Parathyroid adenoma (tissue), 2 donors: ENCODE measurements around the gene PSMC1.
"Not testable (repeated sequence)": the region's sequence is repeated elsewhere in the genome, so short reads cannot be mapped to it uniquely, and the experiment has no call there.

Experiments
- H2AFZ ChIP-seq: fragments of 300-600 bp; sonication (generic); one replicate; pipeline ENCODE4 v1.7.0; 2017; ENCODE audit warnings: antibody characterized with exemption, mild to moderate bottlenecking
- H3K27ac ChIP-seq: fragments of 300-600 bp; sonication (generic); one replicate; pipeline ENCODE4 v1.7.0; 2017
- H3K27me3 ChIP-seq: fragments of 300-600 bp; sonication (generic); one replicate; pipeline ENCODE4 v1.7.0; 2017; ENCODE audit warnings: low read length; ENCODE audit not compliant: control insufficient read depth, insufficient read depth
- H3K36me3 ChIP-seq: fragments of 300-600 bp; sonication (generic); one replicate; pipeline ENCODE4 v1.7.0; 2017; ENCODE audit warnings: low read length; ENCODE audit not compliant: control insufficient read depth, insufficient read depth
- H3K4me1 ChIP-seq: fragments of 300-600 bp; sonication (generic); one replicate; pipeline ENCODE4 v1.7.0; 2017; ENCODE audit warnings: control low read depth
- H3K4me2 ChIP-seq: fragments of 300-600 bp; sonication (generic); one replicate; pipeline ENCODE4 v1.7.0; 2017; ENCODE audit warnings: low read length
- H3K4me3 ChIP-seq: fragments of 300-600 bp; sonication (generic); one replicate; pipeline ENCODE4 v1.7.0; 2017; ENCODE audit warnings: low read depth, low read length
- H3K79me2 ChIP-seq: fragments of 300-600 bp; sonication (generic); one replicate; pipeline ENCODE4 v1.7.0; 2017; ENCODE audit warnings: control low read depth
- H3K9ac ChIP-seq: fragments of 300-600 bp; sonication (generic); one replicate; pipeline ENCODE4 v1.7.0; 2017; ENCODE audit warnings: mild to moderate bottlenecking
- H3K9me3 ChIP-seq: fragments of 300-600 bp; sonication (generic); one replicate; pipeline ENCODE4 v1.7.0; 2017; ENCODE audit warnings: low read length; ENCODE audit not compliant: control insufficient read depth
- CTCF ChIP-seq: fragments of 300-600 bp; sonication (generic); IDR thresholded peaks from one replicate; pipeline ENCODE4 v1.7.0; 2017; ENCODE audit warnings: antibody characterized with exemption, mild to moderate bottlenecking
- donor health status: primary hyperparathyroidism.

PSMC1 gene

GRCh38 chr14:90256354-90257131 is at the start of gene PSMC1:
PSMC1 (plus strand) TSS chr14:90256553; CDS start chr14:90256598, 45 bp downstream.
- Histone ChIP-seq H3K79me2 (peaks cover 3% of the 10 kb centered on the region), H2AFZ (peak within 1 kb of the TSS; percentile 93), H3K4me2 (peak within 1 kb of the TSS; percentile 66), H3K4me3 (peak within 1 kb of the TSS; percentile 91), H3K9me3 (no peaks in the 10 kb centered on the region), H3K36me3 (no peaks in the 10 kb centered on the region), H3K27me3 (no peaks in the 10 kb centered on the region), H3K27ac (peak within 1 kb of the TSS; percentile 67), H3K9ac (peak within 1 kb of the TSS; percentile 49), H3K4me1 (peaks cover 6% of the 10 kb centered on the region)
- peak; percentile 5 for TF ChIP-seq CTCF

- Histone ChIP-seq H3K36me3 (no peaks in the 10 kb centered on the region), H3K79me2 (no peaks in the 10 kb centered on the region), H3K27ac (no peak overlapping the region), H3K4me3 (no peak overlapping the region), H3K4me1 (no peaks in the 10 kb centered on the region), H3K4me2 (no peak overlapping the region), H3K27me3 (no peaks in the 10 kb centered on the region), H3K9me3 (no peaks in the 10 kb centered on the region), H3K9ac (no peak overlapping the region), H2AFZ (no peak overlapping the region)
- TF ChIP-seq CTCF = no peak
Observed at GRCh38 chr14:90213099-90213748, 43.1 kb upstream of the PSMC1 start.

GRCh38 chr14:90228478-90228877 is 27.9 kb upstream of the PSMC1 start:
- H3K79me2 ChIP-seq = no peaks in the 10 kb centered on the region
- TF ChIP-seq CTCF = no peak
- no peak overlapping the region for H3K9ac ChIP-seq
- H3K4me1 ChIP-seq = no peaks in the 10 kb centered on the region
- no peak overlapping the region for H2AFZ ChIP-seq
- no peak overlapping the region for H3K4me2 ChIP-seq
- no peaks in the 10 kb centered on the region for H3K9me3 ChIP-seq
- H3K4me3 ChIP-seq = no peak overlapping the region
- H3K27me3 ChIP-seq = no peaks in the 10 kb centered on the region
- no peaks in the 10 kb centered on the region for H3K36me3 ChIP-seq
- H3K27ac ChIP-seq = no peak overlapping the region

GRCh38 chr14:90229942-90230341 is 26.4 kb upstream of the PSMC1 start:
- not testable (repeated sequence) for H3K9me3 ChIP-seq, H2AFZ ChIP-seq, H3K27me3 ChIP-seq, H3K79me2 ChIP-seq, H3K27ac ChIP-seq, H3K4me1 ChIP-seq, H3K36me3 ChIP-seq, H3K9ac ChIP-seq, H3K4me2 ChIP-seq, H3K4me3 ChIP-seq

GRCh38 chr14:90235179-90235976 is 21.0 kb upstream of the PSMC1 start:
- Histone ChIP-seq H3K9me3 (no peaks in the 10 kb centered on the region), H3K4me2 (peak overlapping the region; percentile 31), H3K36me3 (no peaks in the 10 kb centered on the region), H3K9ac (no peak overlapping the region), H3K4me1 (no peaks in the 10 kb centered on the region), H2AFZ (peak overlapping the region; percentile 47), H3K4me3 (no peak overlapping the region), H3K27ac (no peak overlapping the region), H3K27me3 (no peaks in the 10 kb centered on the region), H3K79me2 (no peaks in the 10 kb centered on the region)
- TF ChIP-seq CTCF = peak; percentile 97
